NCI-H2029 treated with DMSO at 0.1 percent for 48 hours (cell line): ENCODE results near the gene KRT78.

Experiments
- DNase-seq: peaks from one replicate; lab custom pipeline; 2025; lab: John Stamatoyannopoulos, UW

KRT78 gene

GRCh38 chr12:52839436-52840105 is 9.2 kb downstream of the KRT78 start:
- DNase-seq: no peak

GRCh38 chr12:52838609-52839435 is 10.0 kb downstream of the KRT78 start:
- no peak for DNase-seq

DNA sequence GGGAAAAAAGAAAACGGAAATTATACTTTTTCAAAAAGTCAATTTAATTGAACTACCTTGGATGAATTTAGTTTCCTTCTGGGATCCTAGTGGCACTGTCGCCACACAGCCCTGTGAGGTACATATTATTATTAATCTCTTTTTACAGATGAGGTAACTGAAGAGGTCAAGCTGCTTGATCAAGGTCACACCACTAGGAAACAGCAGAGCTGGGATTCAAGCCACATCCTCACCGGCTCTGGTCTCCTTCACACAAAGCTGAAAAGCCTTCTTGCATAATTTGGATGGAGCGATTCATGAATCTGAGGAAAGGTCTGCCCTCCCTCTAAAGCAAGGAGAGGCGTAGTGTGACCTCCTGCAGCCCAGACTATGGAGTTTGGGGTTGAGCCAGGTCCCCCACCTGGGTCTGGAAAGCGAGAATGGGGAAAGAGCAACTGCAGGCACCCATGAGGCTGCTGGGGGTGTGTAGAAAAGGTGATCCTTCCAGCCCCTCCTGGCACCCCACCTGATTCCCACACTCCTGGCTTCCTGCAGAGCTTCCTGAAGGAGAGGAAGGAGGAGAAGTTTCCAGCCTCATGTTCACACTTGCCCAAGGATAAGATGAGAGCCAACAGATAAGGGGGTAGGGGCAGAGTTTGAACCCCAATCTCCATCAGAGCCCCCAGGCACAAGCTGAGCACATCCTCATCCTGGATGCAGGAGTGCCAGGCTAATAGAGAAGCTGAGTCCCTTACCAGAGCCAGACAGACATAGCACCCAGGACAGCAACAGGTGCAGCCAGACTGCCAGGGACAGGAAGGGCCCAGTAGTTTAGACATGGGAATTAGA is 10.8 kb downstream of the KRT78 start:
- DNase-seq: no peak

DNA sequence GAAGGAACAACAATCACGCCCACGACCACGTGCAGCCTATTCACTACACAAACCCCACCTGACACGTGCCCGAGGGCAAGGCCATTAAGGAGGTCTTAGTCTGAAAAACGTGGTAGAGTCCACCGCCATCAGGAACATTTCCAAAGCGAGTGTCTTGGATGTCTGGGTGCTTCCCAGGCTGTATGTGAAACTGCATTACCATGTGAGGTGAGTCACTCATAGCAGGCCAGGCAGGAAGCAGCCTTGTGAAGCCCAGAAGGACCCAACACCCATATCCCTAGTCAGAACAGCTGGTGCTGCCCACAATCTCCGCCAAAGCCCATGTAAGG is 11.4 kb downstream of the KRT78 start:
- DNase-seq: no peak

- DNase-seq: no peak
Observed at GRCh38 chr12:52836491-52837412, 12.0 kb downstream of the KRT78 start.

- DNase-seq: no peak
Observed at GRCh38 chr12:52836042-52836466, 12.7 kb downstream of the KRT78 start.

DNA sequence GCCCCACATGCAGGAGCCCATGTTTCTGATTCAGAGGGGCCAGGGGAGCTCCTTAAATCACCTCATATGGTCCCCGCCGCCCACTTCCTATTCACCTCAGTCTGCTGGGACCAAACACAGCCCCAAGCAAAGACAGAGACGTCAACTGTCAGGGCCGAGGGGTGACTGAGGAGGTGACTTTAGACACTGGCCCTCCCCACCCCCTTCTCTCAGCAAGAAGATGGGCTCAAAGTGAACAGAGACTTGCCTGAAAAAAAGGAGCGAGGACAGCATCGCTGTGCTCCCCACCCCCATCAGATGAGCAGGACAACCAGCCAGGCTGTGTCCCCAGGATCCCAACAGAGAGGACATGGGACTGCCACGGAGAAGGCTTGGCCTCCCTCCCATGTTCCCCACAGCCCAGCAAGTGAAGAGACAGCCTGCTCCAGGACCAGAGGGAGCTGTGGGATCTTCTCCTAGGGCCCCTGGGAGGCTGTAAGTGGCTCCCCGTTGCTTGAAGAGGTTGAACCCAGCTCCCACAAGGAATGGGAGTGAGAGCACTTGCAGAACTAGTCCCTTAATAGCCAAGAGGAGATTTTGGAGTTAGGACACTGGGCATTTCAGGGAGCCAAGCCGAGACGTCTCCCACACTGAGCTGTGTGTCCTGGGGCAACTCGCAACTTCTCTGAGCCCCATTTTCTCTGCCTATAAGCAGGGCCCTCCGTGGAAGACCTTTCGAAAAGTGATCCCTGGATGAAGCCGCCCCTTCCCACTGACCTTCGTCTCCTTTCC is 13.3 kb downstream of the KRT78 start:
- no peak for DNase-seq

DNA sequence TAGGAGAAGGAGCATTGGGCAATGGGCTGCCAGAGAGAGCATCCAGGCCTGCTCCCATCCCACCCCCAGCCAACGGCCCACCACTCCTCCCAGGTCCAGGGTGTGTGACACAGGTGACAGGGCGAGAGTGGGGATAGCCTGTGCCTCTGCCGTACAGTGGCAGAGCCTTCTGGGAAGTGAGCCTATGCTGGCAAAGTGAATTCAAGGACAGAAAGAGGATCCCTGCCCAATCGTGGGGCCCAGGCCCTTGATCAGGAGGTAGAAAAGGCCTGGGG is 14.1 kb downstream of the KRT78 start:
- DNase-seq: no peak

GRCh38 chr12:52833922-52834726 is 14.7 kb downstream of the KRT78 start, which contains the start of gene KRT79:
KRT79 (minus strand) TSS chr12:52834311; CDS start chr12:52834260, 51 bp downstream.
- DNase-seq: no peak

DNA sequence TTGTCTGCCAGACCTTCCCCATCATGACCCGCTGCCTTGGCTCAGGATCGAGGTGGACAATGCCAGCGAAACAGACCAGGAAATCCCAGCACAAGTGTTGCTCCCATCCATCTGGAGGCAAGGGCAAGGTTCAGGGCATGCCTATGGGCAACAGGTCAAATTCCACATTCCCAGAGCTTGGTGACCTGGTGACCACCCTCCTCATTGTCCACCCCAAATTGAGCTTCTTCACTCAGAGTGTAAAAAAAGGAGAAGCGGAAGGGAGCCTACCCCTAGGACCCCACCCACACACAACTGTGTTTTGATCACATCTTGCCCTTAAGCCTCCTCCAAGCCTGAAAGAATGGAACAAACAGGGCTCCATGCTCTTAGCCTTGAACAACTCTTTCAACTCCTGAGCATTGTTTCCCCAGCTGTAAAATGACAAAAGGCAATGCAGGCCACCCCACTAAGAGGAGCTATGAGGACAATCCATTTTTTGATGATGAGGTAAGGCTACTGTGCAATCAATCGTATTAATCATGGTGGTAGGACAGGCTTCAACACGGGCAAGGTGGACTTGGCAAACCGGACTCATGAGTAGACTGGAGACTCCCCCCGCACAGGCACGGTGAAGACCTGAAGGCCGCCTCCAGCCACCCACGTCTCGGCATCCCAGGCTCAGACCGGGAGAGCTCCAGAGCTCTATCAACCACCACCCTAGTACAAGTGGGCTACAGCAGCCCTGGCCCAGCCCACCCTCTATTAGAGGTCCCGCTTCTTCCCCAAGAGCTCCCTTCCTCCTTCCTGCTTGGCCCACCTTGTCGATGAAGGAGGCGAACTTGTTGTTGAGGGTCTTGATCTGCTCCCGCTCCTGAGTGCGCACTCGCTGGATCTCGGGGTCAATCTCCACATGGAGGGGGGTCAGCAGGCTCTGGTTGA is 15.5 kb downstream of the KRT78 start:
- no peak for DNase-seq

DNA sequence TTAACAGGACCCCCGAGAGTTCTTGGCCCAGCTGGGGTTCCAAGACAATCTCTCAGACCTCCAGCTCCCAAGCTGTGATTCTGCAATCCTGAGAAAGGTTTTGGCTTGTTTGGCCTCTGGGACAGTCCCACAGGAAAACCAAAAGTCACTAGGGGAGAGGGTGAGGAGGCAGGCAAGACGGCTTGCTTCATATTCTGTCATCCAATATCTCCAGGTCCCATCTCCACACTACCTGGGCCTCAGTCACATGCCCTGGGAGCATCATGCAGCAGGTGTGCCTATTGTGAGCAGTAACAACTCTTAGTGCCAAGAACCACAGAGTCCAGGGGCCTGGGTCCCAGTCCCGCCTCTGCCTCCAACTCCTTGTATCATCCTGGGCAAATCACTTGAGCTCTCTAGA is 16.3 kb downstream of the KRT78 start:
- no peak for DNase-seq

GRCh38 chr12:52831251-52831650 is 17.5 kb downstream of the KRT78 start:
- DNase-seq: no peak

DNA sequence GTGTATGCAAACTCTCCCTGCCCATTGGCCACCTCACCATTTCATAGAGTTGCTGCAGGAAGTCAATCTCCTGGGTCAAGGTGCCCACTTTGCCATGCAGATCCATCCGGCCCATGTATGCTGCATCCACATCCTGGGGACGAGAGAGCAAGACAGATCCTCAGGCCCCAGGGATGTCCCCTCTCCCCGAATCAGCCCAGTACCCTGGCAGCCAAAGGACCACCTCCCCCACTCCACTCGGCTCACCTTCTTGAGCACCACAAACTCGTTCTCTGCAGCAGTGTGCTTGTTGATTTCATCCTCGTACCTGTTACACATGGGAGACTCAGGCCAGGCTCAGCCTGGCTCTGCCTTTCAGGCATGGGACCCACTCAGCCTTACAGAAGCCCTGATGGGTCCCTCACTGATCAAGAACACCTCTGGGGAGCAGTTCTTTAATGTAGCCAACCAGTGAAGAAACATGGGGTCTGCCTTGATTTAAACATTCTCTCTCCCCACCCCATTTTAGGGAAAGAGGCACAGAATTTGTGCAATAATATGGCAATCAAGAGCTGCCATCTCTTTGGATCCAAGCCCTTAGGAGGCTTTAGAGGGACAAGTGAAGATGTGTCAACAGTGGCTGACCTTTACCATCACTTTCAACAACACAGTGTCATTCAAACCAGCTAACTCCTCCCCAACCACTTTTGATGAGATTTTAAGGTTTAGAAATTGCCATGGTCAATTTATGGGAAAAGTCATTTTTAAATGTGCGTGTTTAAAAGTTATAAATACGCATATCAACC is 18.6 kb downstream of the KRT78 start:
- no peak for DNase-seq

GRCh38 chr12:52828591-52829021 is 20.2 kb downstream of the KRT78 start:
- no peak for DNase-seq

- no peak for DNase-seq
Observed at GRCh38 chr12:52828156-52828555, 20.6 kb downstream of the KRT78 start.

DNA sequence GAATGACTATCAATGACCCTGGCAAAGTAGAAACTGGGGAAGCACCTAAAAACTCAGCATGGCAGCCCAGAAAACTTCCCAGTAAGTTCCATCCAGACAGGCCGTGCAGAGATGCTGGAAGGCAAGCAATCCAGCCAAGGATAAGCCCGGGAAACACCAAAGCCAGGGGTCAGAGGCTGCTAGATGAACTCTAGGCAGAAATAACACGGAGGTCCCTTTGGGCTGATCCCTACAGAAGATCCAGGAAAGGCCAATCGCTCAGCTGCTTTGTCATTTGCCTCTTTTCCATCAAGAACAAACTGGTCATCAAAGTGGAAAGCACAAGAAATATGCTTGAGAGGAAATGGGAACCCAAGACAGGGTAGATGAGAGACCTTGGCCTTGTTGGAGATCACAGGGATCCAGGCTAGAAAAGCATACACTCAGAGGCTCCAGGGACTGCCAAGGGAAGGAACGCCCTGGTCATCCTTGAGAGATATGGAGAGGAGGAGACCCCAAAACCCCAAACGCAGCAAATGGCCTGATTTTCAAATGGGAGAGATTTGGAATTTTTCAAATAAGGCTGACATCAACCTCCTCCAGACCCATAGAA is 21.2 kb downstream of the KRT78 start:
- no peak for DNase-seq

DNA sequence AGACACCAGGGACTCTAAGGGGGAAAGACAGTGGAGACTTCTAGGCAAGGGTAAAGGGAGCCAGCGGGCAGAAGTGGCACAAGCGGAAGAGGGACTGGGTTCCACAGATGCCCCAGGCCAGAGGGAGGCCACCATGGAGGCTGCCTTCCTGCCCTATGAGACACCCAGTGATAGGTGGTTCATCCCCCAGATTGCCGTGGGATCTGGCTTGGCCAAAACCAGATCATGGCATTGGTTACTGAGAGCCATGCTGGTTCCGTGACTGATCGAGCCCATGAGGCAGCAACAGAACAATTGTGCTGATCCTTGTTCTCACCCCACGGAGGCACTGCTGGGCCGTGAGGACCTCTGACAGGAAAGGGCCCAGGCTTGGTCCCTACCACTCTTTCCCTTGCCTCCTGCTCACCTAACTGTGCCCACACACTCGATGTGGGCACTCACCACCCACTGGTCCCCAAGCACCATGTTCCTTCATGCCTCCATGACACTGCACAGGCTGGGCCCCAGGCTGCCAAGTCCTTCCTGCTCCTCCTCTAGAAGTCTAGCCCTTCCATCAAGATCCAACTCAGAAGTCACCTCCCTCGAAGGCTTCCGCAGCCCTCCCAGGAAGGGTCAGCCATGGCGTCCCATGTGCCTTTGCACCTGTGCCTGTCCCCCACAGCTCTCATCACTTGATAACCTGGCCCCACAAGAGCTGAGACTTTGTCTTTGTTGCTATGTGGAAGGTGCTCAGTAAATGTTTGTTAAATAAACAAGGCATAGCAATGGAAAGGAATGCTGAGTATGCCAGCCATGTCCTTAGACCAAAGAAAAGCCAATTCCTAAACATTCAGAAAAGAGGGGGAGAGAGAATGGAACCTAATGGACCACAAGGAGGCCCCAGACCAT is 21.9 kb downstream of the KRT78 start:
- DNase-seq: no peak
